Osteoblast (primary cell): Measurements from ENCODE around the gene MMP2. TPM values are rescaled to one million over a fixed set of nuclear protein-coding genes. Genes with fewer than 3 reads are reported as not detected.

Experiments
- DNase-seq: peaks from one replicate; pipeline ENCODE4 v3.0.0; 2011; ENCODE audit warnings: low spot score, mixed read lengths; ENCODE audit not compliant: insufficient read length; ENCODE audit errors: missing footprints
- H2AFZ ChIP-seq: 2 replicates; pipeline ENCODE4 v1.6.0; 2011; ENCODE audit warnings: mild to moderate bottlenecking, low read length
- H3K27ac ChIP-seq: 2 replicates; pipeline ENCODE4 v1.5.1; 2011; ENCODE audit warnings: mild to moderate bottlenecking, low read depth, low read length, moderate library complexity
- H3K27me3 ChIP-seq: 2 replicates; pipeline ENCODE4 v1.6.0; 2012; ENCODE audit warnings: mild to moderate bottlenecking, control low read depth, inconsistent platforms, low read length, moderate library complexity; ENCODE audit not compliant: insufficient read depth
- H3K36me3 ChIP-seq: 2 replicates; pipeline ENCODE4 v1.5.1; 2011; ENCODE audit warnings: mild to moderate bottlenecking, low read length, control low read depth, moderate library complexity; ENCODE audit not compliant: insufficient read depth
- H3K4me1 ChIP-seq: 2 replicates; pipeline ENCODE4 v1.5.1; 2011; ENCODE audit warnings: mild to moderate bottlenecking, low read length, control low read depth, moderate library complexity; ENCODE audit not compliant: insufficient read depth
- H3K4me2 ChIP-seq: 2 replicates; pipeline ENCODE4 v1.6.0; 2011; ENCODE audit warnings: mild to moderate bottlenecking, low read length; ENCODE audit not compliant: insufficient read depth
- H3K4me3 ChIP-seq: fragments of 200-600 bp; sonication (generic); 3 replicates; pipeline ENCODE4 v1.5.1; 2012; ENCODE audit warnings: mild to moderate bottlenecking, low read length, inconsistent platforms; ENCODE audit not compliant: insufficient read depth
- H3K79me2 ChIP-seq: 2 replicates; pipeline ENCODE4 v1.6.0; 2012; ENCODE audit warnings: mild to moderate bottlenecking, low read length, control low read depth, inconsistent platforms; ENCODE audit not compliant: insufficient read depth
- H3K9me3 ChIP-seq: 2 replicates; pipeline ENCODE4 v1.5.1; 2011; ENCODE audit warnings: low read depth, low read length, control low read depth
- H4K20me1 ChIP-seq: 2 replicates; pipeline ENCODE4 v1.6.0; 2012; ENCODE audit warnings: mild to moderate bottlenecking, low read length, control low read depth; ENCODE audit not compliant: insufficient read depth
- total RNA-seq: library from RNA; depleted of rRNA; stranded (reverse); fragments of >200 nt; gene quantifications from 2 replicates; pipeline ENCODE4 v1.2.3, GENCODE V29; 2012
- TF ChIP-seq, protein P1 (sequence below): IDR thresholded peaks from 2 replicates; pipeline ENCODE4 v1.5.1; 2011; ENCODE audit warnings: mild to moderate bottlenecking, low read depth, low read length, moderate library complexity; ENCODE audit errors: extremely low read depth

Gene MMP2
- total RNA-seq, 1 donor = 2,094 TPM

GRCh38 chr16:55530316-55530856 lies 51.4 kb downstream of the MMP2 start:
- Histone ChIP-seq H3K9me3 (no peaks in the 10 kb centered on the region), H3K36me3 (peaks cover 21% of the 10 kb centered on the region), H3K4me1 (peaks cover 2% of the 10 kb centered on the region), H3K79me2 (no peaks in the 10 kb centered on the region), H3K27me3 (no peaks in the 10 kb centered on the region), H3K27ac (no peak overlapping the region), H3K4me2 (no peak overlapping the region), H3K4me3 (no peak overlapping the region), H4K20me1 (no peaks in the 10 kb centered on the region), H2AFZ (no peak overlapping the region)
- no peak for DNase-seq
- TF ChIP-seq, protein P1, sequence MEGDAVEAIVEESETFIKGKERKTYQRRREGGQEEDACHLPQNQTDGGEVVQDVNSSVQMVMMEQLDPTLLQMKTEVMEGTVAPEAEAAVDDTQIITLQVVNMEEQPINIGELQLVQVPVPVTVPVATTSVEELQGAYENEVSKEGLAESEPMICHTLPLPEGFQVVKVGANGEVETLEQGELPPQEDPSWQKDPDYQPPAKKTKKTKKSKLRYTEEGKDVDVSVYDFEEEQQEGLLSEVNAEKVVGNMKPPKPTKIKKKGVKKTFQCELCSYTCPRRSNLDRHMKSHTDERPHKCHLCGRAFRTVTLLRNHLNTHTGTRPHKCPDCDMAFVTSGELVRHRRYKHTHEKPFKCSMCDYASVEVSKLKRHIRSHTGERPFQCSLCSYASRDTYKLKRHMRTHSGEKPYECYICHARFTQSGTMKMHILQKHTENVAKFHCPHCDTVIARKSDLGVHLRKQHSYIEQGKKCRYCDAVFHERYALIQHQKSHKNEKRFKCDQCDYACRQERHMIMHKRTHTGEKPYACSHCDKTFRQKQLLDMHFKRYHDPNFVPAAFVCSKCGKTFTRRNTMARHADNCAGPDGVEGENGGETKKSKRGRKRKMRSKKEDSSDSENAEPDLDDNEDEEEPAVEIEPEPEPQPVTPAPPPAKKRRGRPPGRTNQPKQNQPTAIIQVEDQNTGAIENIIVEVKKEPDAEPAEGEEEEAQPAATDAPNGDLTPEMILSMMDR = no peak

GRCh38 chr16:55532227-55532626 lies 53.2 kb downstream of the MMP2 start:
- peaks cover 3% of the 10 kb centered on the region for H3K4me1 ChIP-seq
- H2AFZ ChIP-seq = no peak overlapping the region
- H3K27ac ChIP-seq = no peak overlapping the region
- H3K27me3 ChIP-seq = no peaks in the 10 kb centered on the region
- H3K79me2 ChIP-seq = no peaks in the 10 kb centered on the region
- TF ChIP-seq, protein P1 = no peak
- H4K20me1 ChIP-seq = no peaks in the 10 kb centered on the region
- H3K4me3 ChIP-seq = no peak overlapping the region
- H3K36me3 ChIP-seq = peaks cover 21% of the 10 kb centered on the region
- DNase-seq = no peak
- H3K4me2 ChIP-seq = no peak overlapping the region
- no peaks in the 10 kb centered on the region for H3K9me3 ChIP-seq

- Histone ChIP-seq H3K4me3 (no peak overlapping the region), H4K20me1 (no peaks in the 10 kb centered on the region), H3K36me3 (peaks cover 20% of the 10 kb centered on the region), H3K79me2 (no peaks in the 10 kb centered on the region), H3K9me3 (no peaks in the 10 kb centered on the region), H3K27me3 (no peaks in the 10 kb centered on the region), H3K4me2 (no peak overlapping the region), H3K4me1 (peaks cover 3% of the 10 kb centered on the region), H2AFZ (no peak overlapping the region), H3K27ac (peak overlapping the region; percentile 3)
- no peak for DNase-seq
- TF ChIP-seq, protein P1 = no peak
These were observed 55.8 kb downstream of the MMP2 start for GRCh38 chr16:55534756-55535155.

DNA sequence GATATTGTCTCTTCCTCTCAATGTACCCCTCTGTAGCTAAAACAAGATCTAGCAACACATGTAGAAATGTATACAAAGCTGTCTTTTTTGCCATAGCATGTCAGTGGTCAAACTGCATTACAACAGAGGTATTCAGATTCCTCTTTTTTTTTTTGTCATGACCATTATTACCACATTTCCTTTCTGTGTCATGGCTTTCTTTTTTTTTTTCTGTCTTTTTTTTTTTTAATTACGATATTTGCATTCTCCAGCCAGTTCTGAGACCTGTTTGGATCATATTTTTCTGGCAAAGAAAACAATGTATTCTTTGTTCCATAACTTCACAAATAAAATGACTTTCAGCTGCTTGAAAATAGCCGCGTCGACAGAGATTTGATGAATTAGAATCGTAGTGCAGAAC lies 60.1 kb downstream of the MMP2 start:
- Histone ChIP-seq H3K9me3 (no peaks in the 10 kb centered on the region), H3K79me2 (no peaks in the 10 kb centered on the region), H3K4me3 (no peak overlapping the region), H2AFZ (no peak overlapping the region), H3K36me3 (peaks cover 16% of the 10 kb centered on the region), H3K27me3 (no peaks in the 10 kb centered on the region), H4K20me1 (no peaks in the 10 kb centered on the region), H3K4me1 (peaks cover 17% of the 10 kb centered on the region), H3K4me2 (no peak overlapping the region), H3K27ac (no peak overlapping the region)
- TF ChIP-seq, protein P1 = no peak
- no peak for DNase-seq
